ENCODE results near the gene FAM200B.
A peak's percentile ranks its signal among the peaks of the same experiment; 100 is the strongest.
"Not testable (repeated sequence)": the region's sequence is repeated elsewhere in the genome, so short reads cannot be mapped to it uniquely, and the experiment has no call there.

FAM200B gene

DNA sequence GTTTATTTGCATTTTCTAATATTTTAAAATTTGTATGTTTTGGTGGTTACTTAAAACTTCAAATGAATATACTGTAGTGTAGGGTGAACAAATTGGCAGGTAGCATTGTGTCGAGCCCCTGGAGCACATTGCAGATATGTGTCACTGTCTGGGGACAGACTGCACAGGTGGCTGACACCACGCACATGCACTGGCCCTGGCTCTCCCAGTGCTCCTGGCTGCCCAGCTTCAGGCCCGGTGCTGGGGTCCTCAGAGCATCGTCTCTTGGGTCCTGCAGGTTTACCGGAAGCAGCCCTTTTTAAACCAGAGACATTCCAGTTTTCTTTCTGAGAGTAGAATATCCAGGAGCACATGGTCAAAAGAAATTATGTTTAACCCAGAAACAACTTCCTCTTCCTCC lies 36.8 kb downstream of the FAM200B start:
- no peak overlapping the region for H3K27ac ChIP-seq
- in situ Hi-C loops (cut with HindIII; ENCODE audit: low pct_ligation_motif_present, low sequenced_read_pairs) = no loop called here
- DNase-seq = no peak
- no peak for TF ChIP-seq CTCF (IDR thresholded peaks at IDR 0.05; ENCODE audit: low read depth, low read length, missing control alignments)
- no peak overlapping the region for H3K4me3 ChIP-seq (ENCODE audit: low read depth, low read length)
- no peaks in the 10 kb centered on the region for H3K27me3 ChIP-seq (replicated peaks)
- H3K36me3 ChIP-seq (replicated peaks) = no peaks in the 10 kb centered on the region

DNA sequence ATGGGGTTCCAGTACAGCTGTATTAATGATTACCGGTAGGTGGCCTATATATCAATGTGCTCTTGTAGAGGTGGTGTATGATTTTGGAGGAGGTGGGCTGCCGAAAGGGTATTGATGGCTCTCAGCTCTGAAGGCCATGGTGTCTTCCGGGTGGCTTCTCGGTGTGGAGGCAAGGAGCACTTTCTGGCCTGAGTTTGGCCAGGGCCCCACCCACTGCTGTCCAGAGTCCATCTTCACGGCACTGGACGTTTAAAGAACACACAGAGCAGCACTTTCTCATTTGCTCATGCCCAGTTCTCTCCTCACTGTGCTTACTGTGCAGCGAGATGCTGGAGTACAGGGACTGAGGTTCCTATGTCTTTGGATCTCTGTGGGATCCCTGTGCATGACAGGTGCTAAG lies 37.3 kb downstream of the FAM200B start:
- in situ Hi-C loops (cut with HindIII; ENCODE audit: low pct_ligation_motif_present, low sequenced_read_pairs) = no loop called here
- no peak for TF ChIP-seq CTCF (IDR thresholded peaks at IDR 0.05; ENCODE audit: low read depth, low read length, missing control alignments)

DNA sequence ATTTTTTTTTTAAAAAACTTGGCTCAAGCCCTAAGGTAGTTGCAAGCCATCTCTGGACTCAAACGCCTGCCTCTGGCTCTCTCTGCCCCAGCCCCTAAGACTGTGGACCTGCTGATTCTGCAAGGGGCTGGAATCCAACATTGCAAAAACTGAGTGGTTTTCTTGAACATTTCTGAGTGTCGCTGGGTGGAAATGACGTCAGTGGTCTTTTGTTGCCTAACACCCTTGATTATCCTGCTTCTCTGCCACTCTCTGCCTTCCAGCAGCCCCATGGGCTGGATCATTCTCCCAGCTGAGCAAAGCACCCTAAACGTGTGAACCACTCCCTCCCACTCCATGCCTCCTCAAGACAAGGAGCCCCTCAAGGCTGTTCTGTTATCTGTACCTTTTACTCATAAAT lies 37.9 kb downstream of the FAM200B start:
- DNase-seq = no peak
- H3K27me3 ChIP-seq (replicated peaks) = no peaks in the 10 kb centered on the region
- no peak for TF ChIP-seq CTCF (IDR thresholded peaks at IDR 0.05; ENCODE audit: low read depth, low read length, missing control alignments)
- no peak overlapping the region for H3K4me3 ChIP-seq (ENCODE audit: low read depth, low read length)
- in situ Hi-C loops (cut with HindIII; ENCODE audit: low pct_ligation_motif_present, low sequenced_read_pairs) = no loop called here
- H3K36me3 ChIP-seq (replicated peaks) = no peaks in the 10 kb centered on the region
- H3K27ac ChIP-seq = no peak overlapping the region

More for the DNA sequence above, 37.3 kb downstream of the FAM200B start:
- no peak for DNase-seq
- no peak overlapping the region for H3K27ac ChIP-seq
- no peak overlapping the region for H3K4me3 ChIP-seq (ENCODE audit: low read depth, low read length)
- no peaks in the 10 kb centered on the region for H3K27me3 ChIP-seq (replicated peaks)
- H3K36me3 ChIP-seq (replicated peaks) = no peaks in the 10 kb centered on the region

- H3K36me3 ChIP-seq (replicated peaks) = no peaks in the 10 kb centered on the region
- in situ Hi-C loops (cut with HindIII; ENCODE audit: low pct_ligation_motif_present, low sequenced_read_pairs) = no loop called here
These were observed 39.2 kb downstream of the FAM200B start for GRCh38 chr4:15720851-15721250.

GRCh38 chr4:15725608-15726007 lies 44.0 kb downstream of the FAM200B start:
- Histone ChIP-seq H3K27me3 (replicated peaks) (no peaks in the 10 kb centered on the region), H3K4me3 (ENCODE audit: low read depth, low read length) (no peak overlapping the region), H3K36me3 (replicated peaks) (no peaks in the 10 kb centered on the region), H3K27ac (no peak overlapping the region)
- no peak for TF ChIP-seq CTCF (IDR thresholded peaks at IDR 0.05; ENCODE audit: low read depth, low read length, missing control alignments)
- in situ Hi-C loops (cut with HindIII; ENCODE audit: low pct_ligation_motif_present, low sequenced_read_pairs) = no loop called here
- no peak for DNase-seq

More at GRCh38 chr4:15720851-15721250, 39.2 kb downstream of the FAM200B start:
- no peak for TF ChIP-seq CTCF (IDR thresholded peaks at IDR 0.05; ENCODE audit: low read depth, low read length, missing control alignments)
- Histone ChIP-seq H3K27ac (no peak overlapping the region), H3K4me3 (ENCODE audit: low read depth, low read length) (no peak overlapping the region), H3K27me3 (replicated peaks) (no peaks in the 10 kb centered on the region)
- DNase-seq = no peak

- in situ Hi-C loops (cut with HindIII; ENCODE audit: low pct_ligation_motif_present, low sequenced_read_pairs) = no loop called here
- no peak overlapping the region for H3K27ac ChIP-seq
- no peak overlapping the region for H3K4me3 ChIP-seq (ENCODE audit: low read depth, low read length)
- DNase-seq = peak; percentile 40
- no peaks in the 10 kb centered on the region for H3K36me3 ChIP-seq (replicated peaks)
- no peaks in the 10 kb centered on the region for H3K27me3 ChIP-seq (replicated peaks)
- TF ChIP-seq CTCF (IDR thresholded peaks at IDR 0.05; ENCODE audit: low read depth, low read length, missing control alignments) = peak; percentile 71
These were observed 48.4 kb downstream of the FAM200B start for GRCh38 chr4:15729910-15730533.

DNA sequence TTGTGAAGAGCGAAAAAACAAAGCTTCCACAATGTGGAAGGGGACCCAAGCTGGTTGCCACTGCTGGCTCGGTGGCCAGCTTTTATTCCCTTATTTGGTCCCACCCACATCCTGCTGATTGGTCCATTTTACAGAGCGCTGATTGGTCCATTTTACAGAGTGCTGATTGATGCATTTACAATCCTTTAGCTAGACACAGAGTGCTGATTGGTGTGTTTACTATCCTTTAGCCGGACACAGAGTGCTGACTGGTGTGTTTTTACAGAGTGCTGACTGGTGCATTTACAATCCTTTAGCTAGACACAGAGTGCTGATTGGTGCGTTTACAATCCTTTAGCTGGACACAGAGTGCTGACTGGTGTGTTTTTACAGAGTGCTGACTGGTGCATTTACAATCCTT lies 51.4 kb downstream of the FAM200B start:
- DNase-seq; H3K36me3 ChIP-seq (replicated peaks); H3K27ac ChIP-seq; H3K4me3 ChIP-seq (ENCODE audit: low read depth, low read length); in situ Hi-C loops (cut with HindIII; ENCODE audit: low pct_ligation_motif_present, low sequenced_read_pairs); H3K27me3 ChIP-seq (replicated peaks): not testable (repeated sequence)
